Suppressor macrophage treated with lipopolysaccharide for 4 hours (primary cell): ENCODE data around the gene B3GNT3.
"Not testable (repeated sequence)": the region's sequence is repeated elsewhere in the genome, so short reads cannot be mapped to it uniquely, and the experiment has no call there.

Source experiments
- DNase-seq: peaks from one replicate; pipeline ENCODE4 v3.0.0-alpha.2; 2020

Gene B3GNT3

GRCh38 chr19:17797424-17798201, 2.7 kb downstream of the B3GNT3 start:
- DNase-seq, result peak; percentile 63

- not testable (repeated sequence) for DNase-seq
These were observed 3.7 kb downstream of the B3GNT3 start for GRCh38 chr19:17798599-17798998.

GRCh38 chr19:17802137-17802858, 7.4 kb downstream of the B3GNT3 start:
- no peak for DNase-seq

GRCh38 chr19:17803264-17803896, 8.4 kb downstream of the B3GNT3 start:
- DNase-seq, result peak; percentile 63

- DNase-seq, result no peak
These were observed 10.5 kb downstream of the B3GNT3 start for GRCh38 chr19:17805427-17805826.

GRCh38 chr19:17806945-17807344, 12.0 kb downstream of the B3GNT3 start:
- DNase-seq, result no peak

GRCh38 chr19:17807731-17808316, 12.9 kb downstream of the B3GNT3 start:
- DNase-seq, result no peak

GRCh38 chr19:17811103-17811502, 16.2 kb downstream of the B3GNT3 start:
- no peak for DNase-seq

- no peak for DNase-seq
These were observed 16.7 kb downstream of the B3GNT3 start for GRCh38 chr19:17811681-17812080.

GRCh38 chr19:17812099-17812498, 17.2 kb downstream of the B3GNT3 start:
- DNase-seq, result no peak

- DNase-seq, result no peak
These were observed 22.9 kb downstream of the B3GNT3 start for GRCh38 chr19:17817668-17818363.

- DNase-seq, result no peak
These were observed 26.3 kb downstream of the B3GNT3 start, which contains the start of gene INSL3 for GRCh38 chr19:17821190-17821589. Gene INSL3, minus strand, starts transcription at chr19:17821519. Its CDS starts 13 bp downstream, at chr19:17821506.

- DNase-seq, result no peak
These were observed 29.4 kb downstream of the B3GNT3 start for GRCh38 chr19:17824339-17824738.

GRCh38 chr19:17826508-17827056, 31.6 kb downstream of the B3GNT3 start:
- DNase-seq, result no peak

GRCh38 chr19:17829855-17830566, 35.1 kb downstream of the B3GNT3 start:
- no peak for DNase-seq

- DNase-seq, result no peak
These were observed 35.9 kb downstream of the B3GNT3 start for GRCh38 chr19:17830567-17831418.

GRCh38 chr19:17831419-17831888, 36.5 kb downstream of the B3GNT3 start:
- no peak for DNase-seq

- no peak for DNase-seq
These were observed 37.7 kb downstream of the B3GNT3 start for GRCh38 chr19:17832443-17833208.

- no peak for DNase-seq
These were observed 39.6 kb downstream of the B3GNT3 start for GRCh38 chr19:17834350-17835181.
